ENCODE data around the gene OR10G3.

GRCh38 chr14:21617614-21618013 lies 37.7 kb upstream of the OR10G3 start:
- TF ChIP-seq CREB1 (CRISPR knock-in tag; IDR thresholded peaks at IDR 0.05; ENCODE audit: low read depth) (no peak), EZH2phosphoT487 (IDR thresholded peaks at IDR 0.05; ENCODE audit: unreplicated experiment) (no peak), JUNB (IDR thresholded peaks at IDR 0.05; ENCODE audit: unreplicated experiment) (no peak), CTCF (conservative IDR thresholded peaks at IDR 0.05; ENCODE audit: low read depth in 2 of 2) (no peak), POLR2AphosphoS5 (IDR thresholded peaks at IDR 0.05; ENCODE audit: low read depth) (no peak), REST (IDR thresholded peaks at IDR 0.05; ENCODE audit: unreplicated experiment) (no peak), NANOG (IDR thresholded peaks at IDR 0.05; ENCODE audit: borderline replicate concordance) (no peak), EZH2 (IDR thresholded peaks at IDR 0.05; ENCODE audit: low read depth, unreplicated experiment) (no peak), ZNF114 (CRISPR knock-in tag; IDR thresholded peaks at IDR 0.05) (no peak), ZNF331 (CRISPR knock-in tag; IDR thresholded peaks at IDR 0.05; ENCODE audit: low read depth) (no peak), STAT1 (IDR thresholded peaks at IDR 0.05; ENCODE audit: unreplicated experiment) (no peak)
- TF ChIP-seq, protein P1, sequence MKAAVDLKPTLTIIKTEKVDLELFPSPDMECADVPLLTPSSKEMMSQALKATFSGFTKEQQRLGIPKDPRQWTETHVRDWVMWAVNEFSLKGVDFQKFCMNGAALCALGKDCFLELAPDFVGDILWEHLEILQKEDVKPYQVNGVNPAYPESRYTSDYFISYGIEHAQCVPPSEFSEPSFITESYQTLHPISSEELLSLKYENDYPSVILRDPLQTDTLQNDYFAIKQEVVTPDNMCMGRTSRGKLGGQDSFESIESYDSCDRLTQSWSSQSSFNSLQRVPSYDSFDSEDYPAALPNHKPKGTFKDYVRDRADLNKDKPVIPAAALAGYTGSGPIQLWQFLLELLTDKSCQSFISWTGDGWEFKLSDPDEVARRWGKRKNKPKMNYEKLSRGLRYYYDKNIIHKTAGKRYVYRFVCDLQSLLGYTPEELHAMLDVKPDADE (IDR thresholded peaks at IDR 0.05): no peak
- TF ChIP-seq, protein P2, sequence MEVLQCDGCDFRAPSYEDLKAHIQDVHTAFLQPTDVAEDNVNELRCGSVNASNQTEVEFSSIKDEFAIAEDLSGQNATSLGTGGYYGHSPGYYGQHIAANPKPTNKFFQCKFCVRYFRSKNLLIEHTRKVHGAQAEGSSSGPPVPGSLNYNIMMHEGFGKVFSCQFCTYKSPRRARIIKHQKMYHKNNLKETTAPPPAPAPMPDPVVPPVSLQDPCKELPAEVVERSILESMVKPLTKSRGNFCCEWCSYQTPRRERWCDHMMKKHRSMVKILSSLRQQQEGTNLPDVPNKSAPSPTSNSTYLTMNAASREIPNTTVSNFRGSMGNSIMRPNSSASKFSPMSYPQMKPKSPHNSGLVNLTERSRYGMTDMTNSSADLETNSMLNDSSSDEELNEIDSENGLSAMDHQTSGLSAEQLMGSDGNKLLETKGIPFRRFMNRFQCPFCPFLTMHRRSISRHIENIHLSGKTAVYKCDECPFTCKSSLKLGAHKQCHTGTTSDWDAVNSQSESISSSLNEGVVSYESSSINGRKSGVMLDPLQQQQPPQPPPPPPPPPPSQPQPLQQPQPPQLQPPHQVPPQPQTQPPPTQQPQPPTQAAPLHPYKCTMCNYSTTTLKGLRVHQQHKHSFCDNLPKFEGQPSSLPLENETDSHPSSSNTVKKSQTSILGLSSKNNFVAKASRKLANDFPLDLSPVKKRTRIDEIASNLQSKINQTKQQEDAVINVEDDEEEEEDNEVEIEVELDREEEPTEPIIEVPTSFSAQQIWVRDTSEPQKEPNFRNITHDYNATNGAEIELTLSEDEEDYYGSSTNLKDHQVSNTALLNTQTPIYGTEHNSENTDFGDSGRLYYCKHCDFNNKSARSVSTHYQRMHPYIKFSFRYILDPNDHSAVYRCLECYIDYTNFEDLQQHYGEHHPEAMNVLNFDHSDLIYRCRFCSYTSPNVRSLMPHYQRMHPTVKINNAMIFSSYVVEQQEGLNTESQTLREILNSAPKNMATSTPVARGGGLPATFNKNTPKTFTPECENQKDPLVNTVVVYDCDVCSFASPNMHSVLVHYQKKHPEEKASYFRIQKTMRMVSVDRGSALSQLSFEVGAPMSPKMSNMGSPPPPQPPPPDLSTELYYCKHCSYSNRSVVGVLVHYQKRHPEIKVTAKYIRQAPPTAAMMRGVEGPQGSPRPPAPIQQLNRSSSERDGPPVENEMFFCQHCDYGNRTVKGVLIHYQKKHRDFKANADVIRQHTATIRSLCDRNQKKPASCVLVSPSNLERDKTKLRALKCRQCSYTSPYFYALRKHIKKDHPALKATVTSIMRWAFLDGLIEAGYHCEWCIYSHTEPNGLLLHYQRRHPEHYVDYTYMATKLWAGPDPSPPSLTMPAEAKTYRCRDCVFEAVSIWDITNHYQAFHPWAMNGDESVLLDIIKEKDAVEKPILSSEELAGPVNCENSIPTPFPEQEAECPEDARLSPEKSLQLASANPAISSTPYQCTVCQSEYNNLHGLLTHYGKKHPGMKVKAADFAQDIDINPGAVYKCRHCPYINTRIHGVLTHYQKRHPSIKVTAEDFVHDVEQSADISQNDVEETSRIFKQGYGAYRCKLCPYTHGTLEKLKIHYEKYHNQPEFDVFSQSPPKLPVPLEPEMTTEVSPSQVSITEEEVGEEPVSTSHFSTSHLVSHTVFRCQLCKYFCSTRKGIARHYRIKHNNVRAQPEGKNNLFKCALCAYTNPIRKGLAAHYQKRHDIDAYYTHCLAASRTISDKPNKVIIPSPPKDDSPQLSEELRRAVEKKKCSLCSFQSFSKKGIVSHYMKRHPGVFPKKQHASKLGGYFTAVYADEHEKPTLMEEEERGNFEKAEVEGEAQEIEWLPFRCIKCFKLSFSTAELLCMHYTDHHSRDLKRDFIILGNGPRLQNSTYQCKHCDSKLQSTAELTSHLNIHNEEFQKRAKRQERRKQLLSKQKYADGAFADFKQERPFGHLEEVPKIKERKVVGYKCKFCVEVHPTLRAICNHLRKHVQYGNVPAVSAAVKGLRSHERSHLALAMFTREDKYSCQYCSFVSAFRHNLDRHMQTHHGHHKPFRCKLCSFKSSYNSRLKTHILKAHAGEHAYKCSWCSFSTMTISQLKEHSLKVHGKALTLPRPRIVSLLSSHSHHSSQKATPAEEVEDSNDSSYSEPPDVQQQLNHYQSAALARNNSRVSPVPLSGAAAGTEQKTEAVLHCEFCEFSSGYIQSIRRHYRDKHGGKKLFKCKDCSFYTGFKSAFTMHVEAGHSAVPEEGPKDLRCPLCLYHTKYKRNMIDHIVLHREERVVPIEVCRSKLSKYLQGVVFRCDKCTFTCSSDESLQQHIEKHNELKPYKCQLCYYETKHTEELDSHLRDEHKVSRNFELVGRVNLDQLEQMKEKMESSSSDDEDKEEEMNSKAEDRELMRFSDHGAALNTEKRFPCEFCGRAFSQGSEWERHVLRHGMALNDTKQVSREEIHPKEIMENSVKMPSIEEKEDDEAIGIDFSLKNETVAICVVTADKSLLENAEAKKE (CRISPR knock-in tag; IDR thresholded peaks at IDR 0.05): no peak

All from GM23338 (cell line).